GM10847 (cell line): ENCODE results near the gene KLHL7.

ENCODE experiments used
- POLR2A ChIP-seq: IDR thresholded peaks from 2 replicates; pipeline ENCODE4 v1.6.1; 2011; ENCODE audit not compliant: insufficient read length; ENCODE audit errors: extremely low read depth

KLHL7 gene

DNA sequence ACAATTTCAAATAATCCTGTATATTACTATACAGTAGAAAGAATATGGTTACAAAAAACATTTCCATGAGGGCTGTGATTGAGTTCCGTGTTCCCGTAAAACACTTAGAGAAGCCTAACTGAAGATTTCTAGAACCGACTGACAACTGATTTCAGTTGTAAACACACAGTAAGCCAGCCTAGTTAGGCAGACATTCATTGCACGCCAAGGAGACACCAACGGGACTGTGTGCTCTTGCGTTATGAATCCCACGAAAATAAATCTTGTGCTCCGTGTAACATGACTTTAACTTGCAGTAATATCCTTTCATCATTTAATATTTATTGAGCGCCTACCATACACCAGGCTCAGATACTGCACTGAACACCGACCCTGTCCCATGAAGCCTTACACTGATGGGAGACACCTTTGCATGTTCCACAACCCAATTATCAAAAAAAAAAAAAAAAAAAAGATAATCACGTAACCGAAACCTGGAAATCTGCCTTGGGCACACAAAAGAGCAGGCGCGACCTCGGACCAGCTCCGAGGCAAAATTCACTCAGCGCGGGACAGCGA, 420 bp upstream of the KLHL7 start:
- TF ChIP-seq POLR2A: peak; percentile 87

DNA sequence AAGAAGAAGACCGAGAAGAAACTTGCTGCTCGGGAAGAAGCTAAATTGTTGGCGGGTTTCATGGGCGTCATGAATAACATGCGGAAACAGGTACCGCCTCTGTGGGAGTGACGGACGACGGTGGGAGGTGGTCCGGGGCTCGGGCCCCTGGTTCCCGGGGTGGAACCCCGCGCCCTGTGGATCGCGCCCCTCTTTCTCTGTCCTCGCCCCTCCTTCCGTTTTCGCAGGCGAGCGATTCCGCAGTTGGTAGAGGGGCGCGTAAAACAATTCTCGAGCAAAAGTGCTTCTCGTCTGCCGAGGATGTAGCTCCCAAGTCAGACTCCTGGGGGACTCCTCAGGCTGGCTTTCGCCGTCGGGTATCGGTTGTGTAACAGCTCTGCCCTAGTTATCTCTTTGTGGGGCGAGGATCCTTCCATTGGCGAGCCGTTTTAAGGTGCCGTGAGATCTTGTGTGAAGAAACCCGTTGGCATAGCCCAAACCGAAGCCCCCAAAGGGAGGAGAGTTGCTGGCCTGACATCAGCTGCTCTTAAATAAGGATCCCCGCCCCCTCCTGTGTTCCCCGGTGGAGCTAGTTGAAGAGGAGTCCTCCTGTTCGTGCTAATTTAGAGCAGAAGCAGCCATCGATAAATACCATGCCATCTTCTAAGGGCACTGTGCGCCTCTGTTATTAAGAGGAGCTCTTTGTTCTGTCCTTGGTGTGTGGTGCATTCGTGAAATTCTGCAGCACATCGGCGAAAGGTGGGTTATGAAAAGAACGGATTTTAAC, 655 bp downstream of the KLHL7 start:
- TF ChIP-seq POLR2A: no peak

DNA sequence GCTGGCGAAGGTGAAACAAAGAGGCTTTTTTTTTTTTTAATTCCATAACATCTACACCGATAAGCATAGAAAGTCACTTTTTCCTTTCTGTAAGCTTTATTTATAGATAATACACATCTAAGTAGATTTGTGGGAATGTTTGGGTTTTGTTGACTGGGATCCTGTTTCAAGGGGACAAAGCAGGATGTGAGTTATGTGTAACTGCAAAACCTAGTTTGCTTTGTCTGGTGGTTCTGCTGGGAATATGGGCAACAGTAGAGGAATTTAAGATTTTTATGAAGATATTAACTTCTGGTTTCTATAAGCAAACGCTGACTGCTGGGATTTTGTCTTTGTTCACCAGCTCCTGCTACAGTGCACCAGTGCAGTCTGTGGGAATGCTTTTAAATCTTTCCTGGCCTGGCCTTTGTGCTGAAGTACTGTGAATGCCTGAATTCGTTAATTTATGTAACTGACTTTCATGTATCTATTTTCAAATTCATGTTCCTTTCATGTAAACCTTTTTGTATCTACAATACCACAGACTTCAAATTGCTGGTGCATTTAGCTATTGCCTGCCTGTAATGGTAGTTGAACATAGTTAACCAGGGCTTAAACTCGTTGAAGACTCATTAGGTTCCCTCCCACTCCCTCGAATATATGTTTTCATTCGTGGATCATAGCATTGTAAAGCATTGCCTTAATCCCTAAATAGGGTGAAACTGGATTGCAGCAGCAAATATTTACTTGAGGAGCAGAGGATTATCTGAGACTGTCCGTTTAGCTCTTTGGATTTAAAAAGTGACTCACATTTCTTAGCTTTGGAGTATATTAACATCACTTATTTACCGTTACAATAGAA, 1.5 kb downstream of the KLHL7 start:
- no peak for TF ChIP-seq POLR2A

DNA sequence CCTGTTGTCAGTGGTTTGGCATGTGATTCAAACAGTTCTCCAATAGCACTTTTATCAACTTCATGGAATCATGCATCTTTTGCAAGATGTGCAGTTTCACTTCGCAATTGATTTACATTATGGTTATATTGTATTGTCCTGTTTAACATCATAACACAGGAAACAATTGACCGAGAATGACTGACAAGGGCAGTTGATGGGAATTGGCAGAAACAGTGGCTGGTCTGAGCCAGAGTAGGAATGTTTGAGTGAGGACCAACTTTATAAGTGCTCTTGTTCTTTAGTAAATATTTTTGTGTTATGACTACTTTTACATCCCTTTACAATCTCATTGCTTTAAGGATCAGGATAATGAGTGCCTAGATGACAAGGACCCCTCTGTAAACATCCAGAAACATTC, 2.2 kb downstream of the KLHL7 start:
- TF ChIP-seq POLR2A: no peak

DNA sequence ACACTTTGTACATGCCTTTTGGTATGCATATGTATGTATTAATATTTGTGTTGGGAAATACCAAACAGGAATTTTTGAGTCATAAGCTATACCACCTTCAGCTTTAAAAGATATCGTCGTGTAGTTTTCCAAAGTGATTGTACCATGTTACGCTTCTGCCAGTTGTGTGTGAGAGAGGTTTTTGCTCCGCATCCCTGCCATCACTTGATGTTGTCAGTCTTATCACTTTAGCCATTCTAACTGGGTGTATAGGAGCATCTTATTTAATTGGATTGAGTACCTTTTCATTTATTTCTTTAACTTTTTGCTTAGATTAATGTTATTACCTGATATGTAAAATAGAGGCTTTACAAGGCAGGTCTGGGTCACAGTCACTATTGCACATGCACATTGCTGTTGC, 3.4 kb downstream of the KLHL7 start:
- no peak for TF ChIP-seq POLR2A

DNA sequence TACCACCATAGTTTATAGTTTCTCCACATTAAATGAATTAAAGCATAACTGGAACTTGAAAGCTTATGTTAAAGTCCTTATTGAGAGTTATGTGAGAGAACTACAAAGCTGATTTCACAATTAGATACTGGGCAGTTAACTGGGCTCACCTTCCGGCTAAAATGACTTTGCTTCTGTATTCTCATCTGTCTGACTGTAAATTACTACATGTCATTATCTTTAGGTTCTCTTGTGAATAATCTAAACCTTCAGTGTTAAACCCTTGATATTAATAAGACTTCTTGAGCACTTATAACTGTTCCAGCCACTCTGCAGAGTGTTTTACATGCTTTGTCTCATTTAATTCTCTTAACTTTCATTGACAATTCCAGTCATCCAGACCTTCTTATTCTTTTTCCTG, 3.9 kb downstream of the KLHL7 start:
- no peak for TF ChIP-seq POLR2A

DNA sequence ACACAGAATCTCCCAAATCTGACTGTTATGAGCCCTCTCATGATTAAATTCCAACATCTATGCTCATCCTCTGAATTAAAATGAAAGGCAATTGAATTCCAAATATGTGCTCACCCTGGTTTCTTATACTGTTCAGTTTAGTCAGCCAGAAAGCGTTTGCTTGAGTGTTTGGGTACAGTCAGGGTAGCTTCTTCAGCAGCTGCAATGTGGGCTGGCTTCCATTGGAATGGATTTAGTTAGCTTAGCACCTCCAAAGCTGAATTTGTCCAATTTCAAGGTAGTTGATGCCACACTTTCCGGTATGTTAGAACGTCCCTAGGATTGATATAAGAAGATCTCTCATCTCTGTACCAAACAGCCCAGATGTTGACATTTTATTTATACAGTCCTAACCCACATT, 9.3 kb downstream of the KLHL7 start:
- TF ChIP-seq POLR2A: no peak

DNA sequence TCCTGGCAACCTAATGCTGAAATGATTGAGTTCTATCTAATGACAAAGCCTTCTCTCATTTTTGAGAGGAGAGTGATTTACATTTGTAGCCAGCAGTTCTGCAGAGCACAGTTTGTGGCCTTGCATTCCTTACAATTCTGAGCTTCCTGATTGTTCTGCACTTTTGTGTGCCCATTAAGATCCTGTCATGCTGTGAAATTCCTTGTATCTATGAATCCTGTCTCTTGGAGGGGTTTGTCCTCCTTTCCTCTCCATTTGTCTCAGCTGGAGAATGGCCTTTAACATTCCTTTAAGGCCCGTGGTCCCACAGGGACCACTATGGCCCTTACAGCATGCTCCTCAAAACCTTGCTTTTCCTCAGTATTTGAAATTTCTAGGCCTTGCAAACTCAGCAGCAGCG, 10.4 kb downstream of the KLHL7 start:
- no peak for TF ChIP-seq POLR2A

DNA sequence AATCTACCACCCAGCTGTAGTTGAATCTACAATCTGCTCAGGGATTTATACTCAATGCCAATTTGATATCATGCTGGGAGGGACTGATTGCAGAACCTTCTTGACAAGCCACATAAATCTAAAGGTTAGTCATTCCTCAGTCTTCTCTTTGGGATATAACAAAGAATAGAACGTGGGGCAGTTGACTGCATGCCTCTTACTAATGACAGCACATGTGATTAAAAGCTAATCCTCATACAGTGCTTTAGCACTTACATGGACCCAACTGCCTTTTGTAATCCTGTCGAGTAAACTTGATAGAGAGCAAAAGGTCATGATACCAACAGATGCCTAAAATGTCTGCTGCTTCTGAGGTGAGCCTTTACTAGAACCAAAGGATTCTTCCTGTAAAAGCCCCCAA, 12.3 kb downstream of the KLHL7 start:
- no peak for TF ChIP-seq POLR2A

DNA sequence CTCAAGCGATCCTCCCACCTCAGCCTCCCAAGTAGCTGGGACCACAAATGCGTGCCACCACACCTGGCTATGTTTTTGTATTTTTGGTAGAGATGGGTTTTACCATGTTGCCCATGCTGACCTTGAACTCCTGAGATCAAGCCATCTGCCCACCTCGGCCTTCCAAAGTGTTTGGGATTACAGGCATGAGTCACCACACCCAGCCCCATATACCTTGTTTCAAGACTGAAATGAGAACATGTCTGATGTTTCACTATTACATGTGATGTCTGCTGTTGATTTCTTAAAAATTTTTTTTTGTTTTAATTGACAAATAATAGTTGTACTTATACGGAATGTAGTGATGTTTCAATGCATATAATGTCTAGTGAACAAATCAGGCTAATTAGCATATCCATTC, 14.5 kb downstream of the KLHL7 start:
- no peak for TF ChIP-seq POLR2A

DNA sequence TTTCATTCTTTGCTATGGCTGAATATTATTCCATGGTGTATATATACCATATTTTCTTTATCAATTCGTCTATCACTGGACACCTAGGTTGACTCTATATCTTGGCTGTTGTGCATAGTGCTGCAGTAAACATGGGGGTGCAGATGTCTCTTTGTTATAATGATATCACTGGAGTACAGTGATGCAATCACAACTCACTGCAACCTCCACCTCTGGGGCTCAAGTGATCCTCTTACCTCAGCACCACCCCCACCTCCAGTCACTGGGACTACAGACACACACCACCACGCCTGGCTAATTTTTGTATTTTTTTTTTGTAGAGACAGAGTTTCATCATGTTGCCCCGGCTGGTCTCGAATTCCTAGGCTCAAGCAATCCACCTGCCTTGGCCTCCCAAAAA, 15.6 kb downstream of the KLHL7 start:
- no peak for TF ChIP-seq POLR2A

DNA sequence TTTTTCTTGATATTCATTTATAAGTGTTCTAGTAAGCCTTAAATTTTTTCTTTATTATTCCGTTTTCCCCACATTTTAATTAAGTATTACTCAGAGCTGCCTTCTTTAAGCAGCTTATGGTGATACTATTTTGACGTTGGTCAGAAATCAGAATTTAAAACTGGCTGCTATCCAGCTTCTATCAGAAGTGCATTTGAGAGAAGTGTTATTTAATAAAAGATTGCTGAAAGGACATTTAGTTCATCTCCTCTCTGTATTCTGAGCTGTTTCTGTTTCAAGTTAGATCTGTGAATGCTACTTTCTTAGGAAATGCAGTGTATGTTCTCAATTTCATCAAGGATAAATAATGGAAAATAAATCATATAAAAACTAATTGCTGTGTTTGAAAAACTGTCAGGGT, 17.4 kb downstream of the KLHL7 start:
- no peak for TF ChIP-seq POLR2A

DNA sequence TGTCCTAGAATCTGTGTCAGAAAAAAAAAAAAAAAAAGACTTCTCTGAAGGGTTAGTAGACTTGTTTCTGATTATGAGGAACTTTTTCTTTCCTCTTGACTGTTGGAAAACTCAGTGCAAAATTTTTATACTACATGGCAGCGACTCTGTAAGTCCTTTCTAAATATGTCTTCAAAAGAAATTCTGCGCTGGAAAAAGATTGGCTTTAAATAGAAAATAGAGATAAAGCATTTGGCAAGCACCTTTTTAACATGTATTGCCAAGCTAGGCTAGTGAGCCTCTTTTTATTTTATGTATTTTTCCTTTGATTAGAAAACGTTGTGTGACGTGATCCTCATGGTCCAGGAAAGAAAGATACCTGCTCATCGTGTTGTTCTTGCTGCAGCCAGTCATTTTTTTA, 17.9 kb downstream of the KLHL7 start:
- no peak for TF ChIP-seq POLR2A

DNA sequence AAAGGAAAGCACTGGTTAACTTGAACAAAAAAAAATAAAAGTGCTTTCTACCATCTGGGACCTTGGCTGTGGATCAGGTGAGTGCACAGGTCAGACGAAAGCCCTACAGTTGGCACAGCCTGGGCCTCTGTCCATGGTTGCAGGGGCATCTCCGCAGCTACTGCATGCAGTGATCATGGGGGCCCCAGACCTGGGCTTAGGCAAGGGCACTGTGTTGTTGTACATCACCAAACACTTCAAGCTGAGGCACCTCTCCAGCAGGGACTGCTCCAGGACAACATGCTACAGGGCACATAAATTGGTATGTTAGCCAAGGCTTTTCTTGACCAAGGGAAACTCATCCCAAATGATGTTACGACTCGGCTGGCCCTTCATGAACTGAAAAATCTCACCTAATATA, 23.5 kb downstream of the KLHL7 start:
- no peak for TF ChIP-seq POLR2A

DNA sequence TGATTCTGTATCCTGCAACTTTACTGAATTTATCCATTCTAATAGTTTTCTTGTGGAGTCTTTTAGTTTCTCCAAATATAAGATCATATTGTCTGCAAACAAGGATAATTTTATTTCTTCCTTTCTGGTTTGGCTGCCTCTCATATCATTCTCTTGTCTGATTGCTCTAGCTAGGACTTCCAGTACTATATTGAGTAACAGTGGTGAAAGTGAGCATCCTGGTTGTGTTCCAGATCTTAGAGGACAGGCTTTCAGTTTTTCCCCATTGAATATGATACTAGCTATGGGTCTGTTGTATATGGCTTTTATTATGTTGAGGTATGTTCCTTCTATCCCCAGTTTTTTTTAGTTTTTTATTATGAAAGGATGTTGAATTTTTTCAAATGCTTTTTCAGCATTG, 28.2 kb downstream of the KLHL7 start:
- TF ChIP-seq POLR2A: no peak

DNA sequence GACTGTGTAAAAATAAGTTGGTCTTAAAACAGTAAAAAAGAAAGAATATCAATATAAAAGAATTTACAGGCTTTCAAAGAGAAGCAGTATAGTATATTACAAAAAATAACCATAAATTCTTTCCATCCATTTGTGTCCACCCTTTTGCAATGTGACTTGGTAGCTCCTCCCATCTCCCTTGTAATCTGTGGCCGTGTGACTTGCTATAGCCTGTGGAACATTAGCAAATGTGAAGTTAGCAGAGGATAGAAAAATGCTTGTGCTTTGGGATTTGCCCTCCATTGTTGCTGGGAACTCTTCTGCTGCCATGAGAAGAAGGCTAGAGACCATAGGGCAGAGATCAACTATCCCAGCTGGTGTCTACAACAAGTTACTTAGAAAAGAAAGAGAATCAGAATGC, 30.2 kb downstream of the KLHL7 start:
- TF ChIP-seq POLR2A: no peak
